ENCODE results near the gene DNAH10. TPM values are rescaled to one million over a fixed set of nuclear protein-coding genes. Genes with fewer than 3 reads are reported as not detected.
"Not testable (repeated sequence)": the region's sequence is repeated elsewhere in the genome, so short reads cannot be mapped to it uniquely, and the experiment has no call there.

The DNAH10 gene
- total RNA-seq, 1 donor from 2014 or later, result 0.17 TPM

GRCh38 chr12:123787466-123787865 lies 25.4 kb downstream of the DNAH10 start:
- H3K4me3 ChIP-seq (ENCODE audit: low read depth, low read length), result no peak overlapping the region
- TF ChIP-seq, protein P1, sequence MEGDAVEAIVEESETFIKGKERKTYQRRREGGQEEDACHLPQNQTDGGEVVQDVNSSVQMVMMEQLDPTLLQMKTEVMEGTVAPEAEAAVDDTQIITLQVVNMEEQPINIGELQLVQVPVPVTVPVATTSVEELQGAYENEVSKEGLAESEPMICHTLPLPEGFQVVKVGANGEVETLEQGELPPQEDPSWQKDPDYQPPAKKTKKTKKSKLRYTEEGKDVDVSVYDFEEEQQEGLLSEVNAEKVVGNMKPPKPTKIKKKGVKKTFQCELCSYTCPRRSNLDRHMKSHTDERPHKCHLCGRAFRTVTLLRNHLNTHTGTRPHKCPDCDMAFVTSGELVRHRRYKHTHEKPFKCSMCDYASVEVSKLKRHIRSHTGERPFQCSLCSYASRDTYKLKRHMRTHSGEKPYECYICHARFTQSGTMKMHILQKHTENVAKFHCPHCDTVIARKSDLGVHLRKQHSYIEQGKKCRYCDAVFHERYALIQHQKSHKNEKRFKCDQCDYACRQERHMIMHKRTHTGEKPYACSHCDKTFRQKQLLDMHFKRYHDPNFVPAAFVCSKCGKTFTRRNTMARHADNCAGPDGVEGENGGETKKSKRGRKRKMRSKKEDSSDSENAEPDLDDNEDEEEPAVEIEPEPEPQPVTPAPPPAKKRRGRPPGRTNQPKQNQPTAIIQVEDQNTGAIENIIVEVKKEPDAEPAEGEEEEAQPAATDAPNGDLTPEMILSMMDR (conservative IDR thresholded peaks at IDR 0.05; ENCODE audit: low read depth, low read length), result no peak
- DNase-seq (ENCODE audit: low read depth), result no peak

GRCh38 chr12:123788541-123788940 lies 26.4 kb downstream of the DNAH10 start:
- TF ChIP-seq, protein P1 (conservative IDR thresholded peaks at IDR 0.05; ENCODE audit: low read depth, low read length), result no peak
- DNase-seq (ENCODE audit: low read depth), result no peak
- H3K4me3 ChIP-seq (ENCODE audit: low read depth, low read length), result no peak overlapping the region

DNA sequence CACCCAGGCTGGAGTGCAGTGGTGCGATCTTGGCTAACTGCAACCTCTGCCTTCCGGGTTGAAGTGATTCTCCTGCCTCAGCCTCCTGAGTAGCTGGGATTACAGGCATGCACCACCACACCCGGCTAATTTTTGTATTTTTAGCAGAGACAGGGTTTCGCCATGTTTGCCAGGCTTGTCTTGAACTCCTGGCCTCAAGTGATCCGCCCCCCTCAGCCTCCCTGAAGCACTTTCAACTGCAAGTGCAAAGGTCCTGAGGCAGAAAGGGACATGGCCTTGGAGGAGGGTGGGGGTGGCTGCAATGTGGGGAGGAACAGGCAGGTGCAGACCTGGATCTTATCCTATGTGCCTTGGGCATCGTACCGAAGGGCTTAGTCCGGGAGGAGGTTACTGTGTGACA lies 27.3 kb downstream of the DNAH10 start:
- not testable (repeated sequence) for DNase-seq (ENCODE audit: low read depth); H3K4me3 ChIP-seq (ENCODE audit: low read depth, low read length)

GRCh38 chr12:123790905-123791467 lies 28.9 kb downstream of the DNAH10 start:
- no peak overlapping the region for H3K4me3 ChIP-seq (ENCODE audit: low read depth, low read length)
- no peak for DNase-seq (ENCODE audit: low read depth)
- TF ChIP-seq, protein P1 (conservative IDR thresholded peaks at IDR 0.05; ENCODE audit: low read depth, low read length), result no peak

DNA sequence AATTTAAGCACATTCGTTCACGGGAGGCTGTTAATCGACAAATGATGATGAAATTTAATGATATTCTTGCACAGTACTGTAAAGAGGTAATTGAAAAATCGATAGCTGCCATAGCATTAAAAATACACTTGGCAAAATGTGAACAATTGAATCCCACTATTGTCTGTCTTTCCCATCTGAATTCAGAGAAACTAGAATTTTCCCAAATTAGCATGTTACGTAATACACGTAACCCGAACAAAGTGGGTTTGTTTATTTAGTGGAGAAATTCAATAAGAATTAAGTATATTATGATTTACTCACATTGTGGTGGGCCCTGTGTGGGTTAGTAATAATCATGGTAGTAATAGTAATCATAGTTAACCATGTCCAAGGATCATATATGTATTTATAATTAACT lies 31.9 kb downstream of the DNAH10 start:
- TF ChIP-seq, protein P1 (conservative IDR thresholded peaks at IDR 0.05; ENCODE audit: low read depth, low read length), result no peak
- DNase-seq (ENCODE audit: low read depth), result no peak
- no peak overlapping the region for H3K4me3 ChIP-seq (ENCODE audit: low read depth, low read length)

GRCh38 chr12:123798518-123798917 lies 36.4 kb downstream of the DNAH10 start:
- TF ChIP-seq, protein P1 (conservative IDR thresholded peaks at IDR 0.05; ENCODE audit: low read depth, low read length), result no peak
- H3K4me3 ChIP-seq (ENCODE audit: low read depth, low read length), result no peak overlapping the region
- DNase-seq (ENCODE audit: low read depth), result no peak

GRCh38 chr12:123799227-123799626 lies 37.1 kb downstream of the DNAH10 start:
- TF ChIP-seq, protein P1 (conservative IDR thresholded peaks at IDR 0.05; ENCODE audit: low read depth, low read length), result no peak
- no peak for DNase-seq (ENCODE audit: low read depth)
- H3K4me3 ChIP-seq (ENCODE audit: low read depth, low read length), result no peak overlapping the region

Measured in epithelial cell of proximal tubule (primary cell).